OCI-LY7 (cell line): ENCODE data around the gene CCBE1.

Experiments used
- EZH2phosphoT487 ChIP-seq: fragments of 200-600 bp; sonication (generic); IDR thresholded peaks from 2 replicates; pipeline ENCODE4 v1.6.1; 2018; ENCODE audit warnings: low read depth, borderline replicate concordance, mild to moderate bottlenecking, mixed run types, antibody characterized with exemption, low read length, moderate library complexity, mixed read lengths
- TF ChIP-seq, protein P1 (sequence below): fragments of 200-600 bp; sonication (generic); conservative IDR thresholded peaks from 2 replicates; pipeline ENCODE4 v1.5.1; 2014; ENCODE audit warnings: mild to moderate bottlenecking, antibody characterized with exemption, low read length, moderate library complexity, mixed read lengths

DNA sequence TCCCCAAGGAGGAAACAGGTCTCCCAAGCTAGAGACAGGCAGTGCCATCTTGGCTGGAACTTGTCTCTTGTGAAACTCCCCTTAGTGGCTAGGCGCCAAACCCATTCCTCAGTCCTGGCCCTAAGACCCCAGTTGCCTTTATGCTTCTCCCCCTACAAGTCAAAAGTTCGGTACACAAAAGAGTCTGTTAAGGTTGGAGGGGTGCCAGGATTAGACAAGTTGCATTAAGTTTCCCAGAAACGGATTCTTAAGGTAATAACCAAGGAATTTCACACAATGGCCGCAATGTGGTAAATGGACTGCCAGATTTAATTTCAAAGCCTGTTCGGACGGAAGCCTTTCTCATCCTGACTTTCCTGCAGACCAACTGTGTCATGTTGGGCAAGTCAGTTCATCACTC, 80.7 kb downstream of the CCBE1 start:
- TF ChIP-seq, protein P1, sequence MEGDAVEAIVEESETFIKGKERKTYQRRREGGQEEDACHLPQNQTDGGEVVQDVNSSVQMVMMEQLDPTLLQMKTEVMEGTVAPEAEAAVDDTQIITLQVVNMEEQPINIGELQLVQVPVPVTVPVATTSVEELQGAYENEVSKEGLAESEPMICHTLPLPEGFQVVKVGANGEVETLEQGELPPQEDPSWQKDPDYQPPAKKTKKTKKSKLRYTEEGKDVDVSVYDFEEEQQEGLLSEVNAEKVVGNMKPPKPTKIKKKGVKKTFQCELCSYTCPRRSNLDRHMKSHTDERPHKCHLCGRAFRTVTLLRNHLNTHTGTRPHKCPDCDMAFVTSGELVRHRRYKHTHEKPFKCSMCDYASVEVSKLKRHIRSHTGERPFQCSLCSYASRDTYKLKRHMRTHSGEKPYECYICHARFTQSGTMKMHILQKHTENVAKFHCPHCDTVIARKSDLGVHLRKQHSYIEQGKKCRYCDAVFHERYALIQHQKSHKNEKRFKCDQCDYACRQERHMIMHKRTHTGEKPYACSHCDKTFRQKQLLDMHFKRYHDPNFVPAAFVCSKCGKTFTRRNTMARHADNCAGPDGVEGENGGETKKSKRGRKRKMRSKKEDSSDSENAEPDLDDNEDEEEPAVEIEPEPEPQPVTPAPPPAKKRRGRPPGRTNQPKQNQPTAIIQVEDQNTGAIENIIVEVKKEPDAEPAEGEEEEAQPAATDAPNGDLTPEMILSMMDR: no peak
- TF ChIP-seq EZH2phosphoT487: no peak
